HG03025 (cell line): ENCODE data around the gene ING1.

Experiments
- ATAC-seq: cut with Tn5 transposase; IDR thresholded peaks from one replicate; pipeline ENCODE4 v1.9.1; 2021; ENCODE audit warnings: mild to moderate bottlenecking, moderate library complexity; ENCODE audit not compliant: unreplicated experiment, low FRiP score

The ING1 gene

DNA sequence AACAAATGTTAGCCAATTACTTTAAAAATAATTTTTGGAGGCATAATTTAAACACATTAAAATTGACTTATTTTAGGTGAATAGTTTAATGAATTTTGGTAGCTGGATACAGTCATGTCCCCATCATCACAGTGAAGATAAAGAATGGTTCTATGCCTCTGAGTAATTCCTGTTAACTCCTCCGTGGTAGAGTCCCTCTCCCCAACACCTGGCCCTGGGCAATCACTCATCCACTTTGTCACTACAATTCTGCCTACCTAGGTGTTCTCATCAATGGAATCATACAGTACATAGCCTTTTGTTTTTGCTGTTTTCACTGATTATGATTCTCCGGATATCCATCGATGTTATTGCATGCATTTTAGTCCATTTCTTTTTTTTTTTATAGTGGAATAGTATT is 55.6 kb downstream of the ING1 start:
- no peak for ATAC-seq

DNA sequence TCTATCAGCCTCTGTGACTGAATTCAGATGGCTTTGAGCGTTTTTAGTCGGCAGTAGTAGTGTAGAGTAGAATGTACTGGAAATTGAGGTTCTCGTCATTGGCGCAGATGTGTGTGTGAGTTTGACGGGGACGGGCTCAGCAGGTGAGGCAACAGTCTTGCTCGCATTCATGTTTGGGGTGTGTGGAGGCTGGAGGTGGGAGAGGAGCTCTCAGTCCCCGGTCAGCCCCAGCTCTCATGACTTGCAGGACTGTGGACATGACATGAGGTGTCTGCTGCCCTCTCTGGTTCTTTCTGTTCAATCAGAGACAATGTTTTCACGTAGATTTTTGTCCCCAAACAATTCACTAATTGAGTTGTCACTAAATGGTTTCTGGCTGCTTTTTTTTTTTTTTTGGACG is 57.2 kb downstream of the ING1 start:
- ATAC-seq = no peak

DNA sequence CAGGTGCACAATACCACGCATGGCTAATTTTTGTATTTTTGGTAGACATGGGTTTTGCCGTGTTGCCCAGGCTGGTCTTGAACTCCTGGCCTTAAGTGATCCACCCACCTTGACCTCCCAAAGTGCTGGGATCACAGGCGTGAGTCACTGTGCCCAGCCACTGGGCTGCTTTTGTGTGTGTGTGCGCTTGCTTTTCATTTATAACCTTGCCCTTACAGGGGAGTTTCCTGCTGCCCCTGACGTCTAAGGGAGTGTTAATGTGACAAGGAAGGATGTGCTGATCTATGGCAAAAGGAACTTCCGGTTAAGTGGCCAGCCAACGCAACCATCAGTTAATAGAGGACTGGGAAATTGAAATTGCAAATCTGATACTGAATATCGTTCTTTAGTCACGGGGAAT is 57.7 kb downstream of the ING1 start:
- no peak for ATAC-seq

DNA sequence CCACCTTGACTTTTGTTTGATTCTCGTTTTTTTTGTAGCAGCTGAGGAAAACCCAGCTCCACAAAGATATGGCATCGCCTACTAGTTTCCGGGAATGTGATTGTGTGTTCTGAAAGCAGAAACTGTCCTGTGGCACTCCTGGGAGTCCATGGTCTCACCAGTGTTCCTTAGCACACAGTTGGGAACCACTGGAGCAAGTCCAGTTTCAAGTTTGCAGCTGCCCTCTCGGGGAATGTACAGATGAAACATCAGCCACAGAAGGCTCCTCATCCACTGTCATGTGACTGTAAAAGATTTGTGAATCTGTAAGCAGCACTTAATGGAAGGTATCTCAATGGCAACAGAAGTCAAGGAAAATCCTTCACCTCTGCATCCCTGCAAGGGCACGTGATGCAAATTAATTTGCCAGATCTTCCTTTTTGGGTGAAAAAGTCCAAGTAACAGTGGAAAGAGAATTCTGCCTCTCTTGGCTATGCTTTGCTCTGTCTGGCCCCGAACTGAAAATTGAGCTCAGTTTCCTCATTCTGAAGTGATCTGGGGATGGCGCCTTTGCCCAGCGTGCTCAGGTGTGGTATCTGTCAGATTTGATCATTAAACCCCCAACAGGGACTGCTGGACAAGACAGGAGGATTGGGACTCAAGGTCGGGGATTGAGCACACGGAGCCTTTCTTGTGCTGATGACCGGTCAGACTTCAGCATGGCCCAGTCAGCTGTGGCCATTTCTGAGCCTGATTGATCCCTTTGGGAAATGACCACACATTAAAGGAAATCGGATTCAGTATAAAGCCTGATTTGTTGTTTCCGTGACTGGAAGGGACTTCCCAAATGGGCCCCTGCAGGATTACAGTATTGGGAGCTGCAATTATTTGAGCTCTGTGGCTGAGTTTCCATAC is 58.8 kb downstream of the ING1 start:
- no peak for ATAC-seq
